Measurements from ENCODE around the gene RPH3AL.

Gene RPH3AL

GRCh38 chr17:350706-351448 lies 1.7 kb downstream of the RPH3AL start:
- H3K4me3 ChIP-seq (ENCODE audit: low read depth, low read length) = no peak overlapping the region
- TF ChIP-seq CTCF (IDR thresholded peaks at IDR 0.05; ENCODE audit: borderline replicate concordance, insufficient read depth, low read depth, low read length) = no peak

GRCh38 chr17:349666-350065 lies 2.9 kb downstream of the RPH3AL start:
- H3K4me3 ChIP-seq (ENCODE audit: low read depth, low read length) = no peak overlapping the region
- no peak for TF ChIP-seq CTCF (IDR thresholded peaks at IDR 0.05; ENCODE audit: borderline replicate concordance, insufficient read depth, low read depth, low read length)

GRCh38 chr17:348692-349425 lies 3.7 kb downstream of the RPH3AL start:
- H3K4me3 ChIP-seq (ENCODE audit: low read depth, low read length) = no peak overlapping the region
- TF ChIP-seq CTCF (IDR thresholded peaks at IDR 0.05; ENCODE audit: borderline replicate concordance, insufficient read depth, low read depth, low read length) = no peak

- H3K4me3 ChIP-seq (ENCODE audit: low read depth, low read length) = no peak overlapping the region
- no peak for TF ChIP-seq CTCF (IDR thresholded peaks at IDR 0.05; ENCODE audit: borderline replicate concordance, insufficient read depth, low read depth, low read length)
Measured at GRCh38 chr17:348012-348411, 4.6 kb downstream of the RPH3AL start.

- no peak for TF ChIP-seq CTCF (IDR thresholded peaks at IDR 0.05; ENCODE audit: borderline replicate concordance, insufficient read depth, low read depth, low read length)
- H3K4me3 ChIP-seq (ENCODE audit: low read depth, low read length) = no peak overlapping the region
Measured at GRCh38 chr17:347309-347899, 5.2 kb downstream of the RPH3AL start.

- H3K4me3 ChIP-seq (ENCODE audit: low read depth, low read length) = no peak overlapping the region
- TF ChIP-seq CTCF (IDR thresholded peaks at IDR 0.05; ENCODE audit: borderline replicate concordance, insufficient read depth, low read depth, low read length) = no peak
Measured at GRCh38 chr17:345992-346785, 6.4 kb downstream of the RPH3AL start.
